ENCODE results near the gene WLS.

Gene WLS

GRCh38 chr1:68230901-68231626 lies 1.3 kb downstream of the WLS start:
- DNase-seq (ENCODE audit: low read depth, low spot score): no peak
- POLR2A ChIA-PET: interaction anchor here (0.6 to 2.0 kb wide), 4 partner anchors 9 to 111 kb away, joined by 3 to 12 read pairs (median 6); no protein-coding TSS in a partner anchor
- CTCF ChIA-PET: interaction anchor here (0.7 to 4.5 kb wide), 15 partner anchors 9 to 670 kb away, joined by 3 to 46 read pairs (median 5); no protein-coding TSS in a partner anchor
- TF ChIP-seq, protein P1, sequence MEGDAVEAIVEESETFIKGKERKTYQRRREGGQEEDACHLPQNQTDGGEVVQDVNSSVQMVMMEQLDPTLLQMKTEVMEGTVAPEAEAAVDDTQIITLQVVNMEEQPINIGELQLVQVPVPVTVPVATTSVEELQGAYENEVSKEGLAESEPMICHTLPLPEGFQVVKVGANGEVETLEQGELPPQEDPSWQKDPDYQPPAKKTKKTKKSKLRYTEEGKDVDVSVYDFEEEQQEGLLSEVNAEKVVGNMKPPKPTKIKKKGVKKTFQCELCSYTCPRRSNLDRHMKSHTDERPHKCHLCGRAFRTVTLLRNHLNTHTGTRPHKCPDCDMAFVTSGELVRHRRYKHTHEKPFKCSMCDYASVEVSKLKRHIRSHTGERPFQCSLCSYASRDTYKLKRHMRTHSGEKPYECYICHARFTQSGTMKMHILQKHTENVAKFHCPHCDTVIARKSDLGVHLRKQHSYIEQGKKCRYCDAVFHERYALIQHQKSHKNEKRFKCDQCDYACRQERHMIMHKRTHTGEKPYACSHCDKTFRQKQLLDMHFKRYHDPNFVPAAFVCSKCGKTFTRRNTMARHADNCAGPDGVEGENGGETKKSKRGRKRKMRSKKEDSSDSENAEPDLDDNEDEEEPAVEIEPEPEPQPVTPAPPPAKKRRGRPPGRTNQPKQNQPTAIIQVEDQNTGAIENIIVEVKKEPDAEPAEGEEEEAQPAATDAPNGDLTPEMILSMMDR (IDR thresholded peaks at IDR 0.05; ENCODE audit: insufficient read depth, low read length, missing control alignments): no peak
- H3K4me3 ChIP-seq (ENCODE audit: low read depth, low read length): peak overlapping the region; percentile 81

GRCh38 chr1:68230484-68230802 lies 1.9 kb downstream of the WLS start:
- H3K4me3 ChIP-seq (ENCODE audit: low read depth, low read length): peak overlapping the region; percentile 81
- TF ChIP-seq, protein P1 (IDR thresholded peaks at IDR 0.05; ENCODE audit: insufficient read depth, low read length, missing control alignments): no peak
- DNase-seq (ENCODE audit: low read depth, low spot score): no peak
- ChIA-PET CTCF (interaction anchor here (0.7 to 4.5 kb wide), 7 partner anchors 8 to 669 kb away, joined by 3 to 46 read pairs (median 5); no protein-coding TSS in a partner anchor), POLR2A (interaction anchor here (0.6 kb wide), 1 partner anchor 29 kb away, joined by 3 read pairs; no protein-coding TSS in a partner anchor)

- DNase-seq (ENCODE audit: low read depth, low spot score): no peak
- H3K4me3 ChIP-seq (ENCODE audit: low read depth, low read length): no peak overlapping the region
- ChIA-PET CTCF (interaction anchor here (0.6 to 4.5 kb wide), 9 partner anchors 8 to 669 kb away, joined by 3 to 46 read pairs (median 4); no protein-coding TSS in a partner anchor), POLR2A (interaction anchor here (0.6 kb wide), 1 partner anchor 28 kb away, joined by 3 read pairs; no protein-coding TSS in a partner anchor)
- TF ChIP-seq, protein P1 (IDR thresholded peaks at IDR 0.05; ENCODE audit: insufficient read depth, low read length, missing control alignments): no peak
Observed at GRCh38 chr1:68229650-68230483, 2.5 kb downstream of the WLS start.

GRCh38 chr1:68228851-68229250 lies 3.5 kb downstream of the WLS start:
- CTCF ChIA-PET: interaction anchor here (1.3 to 1.7 kb wide), 2 partner anchors 10 to 108 kb away, joined by 4 read pairs; no protein-coding TSS in a partner anchor
- H3K4me3 ChIP-seq (ENCODE audit: low read depth, low read length): no peak overlapping the region
- POLR2A ChIA-PET: no interaction called here
- TF ChIP-seq, protein P1 (IDR thresholded peaks at IDR 0.05; ENCODE audit: insufficient read depth, low read length, missing control alignments): no peak
- DNase-seq (ENCODE audit: low read depth, low spot score): no peak

DNA sequence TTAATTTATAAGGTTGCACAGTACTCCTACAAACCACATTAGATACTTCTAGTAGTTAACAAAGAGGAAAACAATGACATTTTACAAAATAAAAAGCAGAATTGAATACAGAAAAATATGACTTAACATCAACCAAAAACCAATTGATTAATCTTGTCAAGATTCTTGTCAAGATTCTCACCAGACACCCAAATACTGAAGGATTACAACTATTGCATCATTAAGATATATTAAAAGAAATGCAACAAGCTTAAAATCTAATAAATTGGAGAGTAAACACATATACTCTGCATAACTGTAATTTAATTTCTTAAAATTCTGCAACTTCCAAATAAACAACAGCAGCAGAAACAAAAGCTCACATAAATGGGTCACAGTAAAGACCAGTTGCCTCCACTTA lies 4.7 kb downstream of the WLS start:
- TF ChIP-seq, protein P1 (IDR thresholded peaks at IDR 0.05; ENCODE audit: insufficient read depth, low read length, missing control alignments): no peak
- CTCF ChIA-PET: interaction anchor here (1.0 to 1.3 kb wide), 2 partner anchors 107 to 111 kb away, joined by 3 to 4 read pairs; no protein-coding TSS in a partner anchor

More for the DNA sequence above, 4.7 kb downstream of the WLS start:
- H3K4me3 ChIP-seq (ENCODE audit: low read depth, low read length): no peak overlapping the region
- POLR2A ChIA-PET: no interaction called here
- no peak for DNase-seq (ENCODE audit: low read depth, low spot score)
